DMS153 (cell line): ENCODE data around the gene SLC39A5.

ENCODE experiments used
- DNase-seq: peaks from one replicate; lab custom pipeline; 2025; lab: John Stamatoyannopoulos, UW

Gene SLC39A5

GRCh38 chr12:56213878-56214277 is 16.0 kb upstream of the SLC39A5 start:
- no peak for DNase-seq

GRCh38 chr12:56216461-56216860 is 13.4 kb upstream of the SLC39A5 start:
- DNase-seq = no peak

GRCh38 chr12:56219840-56220239 is 10.0 kb upstream of the SLC39A5 start:
- no peak for DNase-seq

- no peak for DNase-seq
Measured at GRCh38 chr12:56220611-56221231, 9.1 kb upstream of the SLC39A5 start.

- no peak for DNase-seq
Measured at GRCh38 chr12:56221232-56221756, 8.6 kb upstream of the SLC39A5 start.

- peak; percentile 93 for DNase-seq
Measured at GRCh38 chr12:56221757-56222530, 7.9 kb upstream of the SLC39A5 start, which contains the start of gene RNF41. Gene RNF41, minus strand, starts transcription at chr12:56221922. Its CDS starts 7,875 bp downstream, at chr12:56214047.

- peak; percentile 26 for DNase-seq
Measured at GRCh38 chr12:56222531-56222895, 7.3 kb upstream of the SLC39A5 start.

- no peak for DNase-seq
Measured at GRCh38 chr12:56223571-56224101, 6.2 kb upstream of the SLC39A5 start.

GRCh38 chr12:56224102-56224701 is 5.6 kb upstream of the SLC39A5 start, which contains the start of gene NABP2:
Gene NABP2, plus strand, starts transcription at chr12:56224342. Its CDS starts 515 bp downstream, at chr12:56224857.
- peak; percentile 90 for DNase-seq

GRCh38 chr12:56224954-56225353 is 4.9 kb upstream of the SLC39A5 start:
- no peak for DNase-seq

- DNase-seq = no peak
Measured at GRCh38 chr12:56229082-56229481, 769 bp upstream of the SLC39A5 start.

GRCh38 chr12:56230432-56231183 is 757 bp downstream of the SLC39A5 start:
- no peak for DNase-seq

- DNase-seq = no peak
Measured at GRCh38 chr12:56231184-56231582, 1.3 kb downstream of the SLC39A5 start.

GRCh38 chr12:56234746-56235436 is 5.0 kb downstream of the SLC39A5 start:
- DNase-seq = no peak

GRCh38 chr12:56236091-56236490 is 6.2 kb downstream of the SLC39A5 start:
- no peak for DNase-seq

- DNase-seq = no peak
Measured at GRCh38 chr12:56236985-56237384, 7.1 kb downstream of the SLC39A5 start.

GRCh38 chr12:56237552-56237951 is 7.7 kb downstream of the SLC39A5 start:
- DNase-seq = no peak

GRCh38 chr12:56241424-56242303 is 11.8 kb downstream of the SLC39A5 start:
- DNase-seq = no peak

GRCh38 chr12:56242986-56243385 is 13.1 kb downstream of the SLC39A5 start:
- DNase-seq = no peak

GRCh38 chr12:56243731-56244181 is 13.9 kb downstream of the SLC39A5 start:
- no peak for DNase-seq
